GM21381 (cell line): ENCODE data around the gene TGFBR3.

ENCODE experiments used
- ATAC-seq: cut with Tn5 transposase; IDR thresholded peaks from one replicate; pipeline ENCODE4 v1.9.1; 2021; ENCODE audit warnings: mild to moderate bottlenecking, moderate library complexity; ENCODE audit not compliant: unreplicated experiment

The TGFBR3 gene

DNA sequence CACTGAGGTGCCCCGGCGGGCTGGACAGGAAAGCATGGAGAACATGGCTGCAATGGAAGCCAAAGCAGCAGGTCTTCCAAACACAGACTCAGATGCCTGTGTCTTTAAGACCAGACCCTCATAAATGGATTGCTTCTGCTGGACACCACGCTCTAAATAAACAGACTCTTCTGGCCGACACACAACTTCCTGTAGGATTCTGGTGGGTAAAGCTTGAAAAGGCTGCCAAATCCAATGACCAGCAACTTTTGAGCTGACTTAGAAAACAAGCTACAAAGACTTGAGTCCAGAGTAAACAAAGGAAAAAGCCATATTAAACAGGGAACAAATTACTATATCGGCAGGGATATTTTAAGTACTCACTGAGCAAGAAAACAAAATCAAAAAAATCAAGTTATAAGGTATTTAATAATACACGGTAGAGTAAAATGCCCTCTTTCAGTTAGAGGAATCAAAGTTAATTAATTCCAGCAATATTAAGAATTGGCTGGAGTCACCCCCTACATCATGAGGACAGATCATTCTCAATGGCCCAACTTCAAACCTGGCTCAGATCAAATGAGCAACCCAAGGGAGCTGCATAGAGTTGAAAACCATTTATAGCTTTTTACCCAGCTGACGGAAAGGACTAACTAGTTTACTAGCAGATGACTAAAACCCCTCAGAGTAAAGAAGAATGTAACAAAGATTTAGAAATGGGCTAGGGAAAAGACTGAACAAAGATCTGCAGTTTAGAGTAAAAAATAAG lies 102.4 kb downstream of the TGFBR3 start:
- ATAC-seq: no peak

DNA sequence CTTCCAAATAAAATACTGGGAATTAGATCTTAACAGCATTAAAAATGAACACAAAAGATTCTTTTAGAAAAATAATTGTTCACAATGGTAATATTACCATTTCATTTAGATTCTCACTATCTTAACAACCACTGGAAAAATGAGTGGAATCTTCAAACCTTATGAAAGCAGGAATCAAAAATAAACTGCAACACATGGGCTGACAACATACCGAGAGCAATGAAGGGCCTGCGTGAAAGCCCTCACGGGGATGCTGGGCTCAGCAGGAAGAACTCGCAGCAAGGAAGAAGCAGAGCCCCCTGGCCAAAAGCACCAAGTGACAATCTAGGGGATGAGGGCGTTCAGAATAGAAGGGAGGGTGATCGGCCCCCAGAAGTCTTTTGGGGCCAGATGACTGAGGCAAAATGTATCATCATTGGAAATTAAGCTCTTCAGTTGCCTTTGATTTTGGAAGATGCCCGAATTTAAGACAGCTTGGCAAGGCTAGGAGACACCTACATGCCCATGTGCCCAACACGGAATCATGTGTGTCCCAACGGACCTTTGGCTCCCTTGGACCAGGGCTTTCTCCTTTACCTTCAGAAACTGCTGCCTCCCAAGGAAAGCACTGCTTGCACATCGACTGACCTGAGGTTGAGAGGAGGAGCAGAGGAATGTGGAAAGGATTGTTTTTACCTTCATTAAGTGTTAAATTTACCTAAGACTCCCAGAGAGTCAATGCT lies 103.9 kb downstream of the TGFBR3 start:
- ATAC-seq: no peak

DNA sequence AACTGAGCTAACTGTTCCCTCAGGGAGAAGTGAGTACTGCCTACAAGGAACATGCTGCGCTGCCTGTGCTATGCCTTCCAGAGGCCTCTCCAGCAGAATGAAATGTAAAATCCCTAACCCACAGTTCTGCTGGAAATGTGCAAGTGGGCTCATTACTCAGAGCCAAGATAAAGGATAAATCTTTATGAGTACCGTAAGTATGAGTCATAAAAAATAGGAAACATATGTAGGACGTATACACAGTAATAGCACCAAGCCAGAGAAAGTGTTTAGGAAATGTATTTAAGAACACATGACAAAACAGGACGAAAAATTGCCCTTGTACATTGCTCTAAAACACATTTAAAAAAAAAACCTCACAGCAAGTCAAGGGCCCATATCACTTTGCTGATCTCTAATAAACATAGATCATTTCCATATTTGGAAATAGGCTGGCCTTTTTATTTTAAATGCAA lies 104.6 kb downstream of the TGFBR3 start:
- ATAC-seq: no peak

DNA sequence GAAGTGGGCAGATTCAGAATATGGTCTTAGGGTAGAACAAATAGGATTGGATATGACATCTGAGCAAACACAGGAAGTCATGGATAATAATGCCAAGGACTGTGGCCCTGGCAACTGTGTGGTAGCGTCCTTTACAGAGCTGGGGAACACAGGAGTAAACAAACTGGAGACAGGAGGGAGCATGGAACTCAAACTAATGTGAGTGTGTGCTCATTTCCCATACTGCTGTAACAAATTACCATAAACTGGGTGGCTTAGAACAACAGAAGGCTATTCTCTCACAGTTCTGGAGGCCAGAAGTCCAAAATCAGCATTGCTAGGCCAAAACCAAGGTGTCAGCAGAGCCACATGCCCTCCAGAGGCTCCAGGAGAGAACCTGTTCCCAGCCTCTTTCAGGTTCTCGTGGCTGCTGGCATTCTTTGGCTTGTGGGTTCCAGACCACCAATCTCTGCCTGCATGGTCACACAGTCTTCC lies 106.4 kb downstream of the TGFBR3 start:
- ATAC-seq: no peak

DNA sequence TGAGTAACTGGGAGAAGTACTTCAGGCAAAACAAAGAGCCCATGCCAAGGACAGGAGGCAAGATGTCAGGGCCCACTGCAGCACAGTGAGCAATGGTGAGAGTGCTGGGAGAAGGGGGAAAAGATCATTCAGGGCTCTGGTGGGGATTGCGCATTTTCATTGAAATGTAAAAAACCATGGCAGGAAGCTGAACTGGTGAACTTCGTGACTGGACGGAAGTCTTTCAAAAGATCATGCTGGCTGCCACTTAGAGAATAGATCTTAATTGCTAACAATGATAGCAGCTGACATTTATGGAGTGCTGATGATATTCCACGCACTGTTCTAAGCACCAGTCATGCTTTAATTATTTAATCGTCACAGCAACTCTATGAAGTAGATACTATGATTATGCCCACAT lies 107.0 kb downstream of the TGFBR3 start:
- no peak for ATAC-seq

DNA sequence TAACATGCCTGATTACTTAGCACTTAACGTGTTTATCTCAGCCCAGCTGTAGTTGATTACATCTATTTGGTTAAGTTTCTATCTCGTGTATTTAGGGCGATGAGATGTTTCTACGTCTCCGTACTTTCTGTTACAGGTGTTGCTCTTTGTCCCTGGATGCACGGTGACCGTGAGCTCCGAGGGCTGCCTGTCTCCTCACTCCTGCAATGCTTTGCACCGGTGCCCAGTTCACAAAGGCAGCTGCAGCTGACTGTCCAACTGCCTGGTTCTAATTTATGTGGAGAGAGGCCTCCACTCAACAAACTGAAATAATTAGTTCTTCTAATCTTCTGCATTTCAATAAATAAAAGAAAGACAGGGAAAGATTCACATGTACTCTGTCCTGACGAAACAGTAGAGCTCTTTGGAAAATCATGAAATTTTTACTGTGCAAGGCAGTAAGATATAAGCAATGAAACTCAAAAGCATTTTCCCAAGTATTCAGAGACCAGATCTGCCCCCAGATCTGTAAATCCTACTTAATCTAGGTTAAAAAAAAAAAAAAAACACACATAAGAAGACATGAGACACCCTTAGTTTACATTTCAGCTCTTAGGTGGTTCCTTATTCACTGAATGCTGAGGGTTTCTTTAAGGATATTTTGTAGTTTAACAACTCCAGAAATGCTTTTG lies 108.2 kb downstream of the TGFBR3 start:
- ATAC-seq: no peak

DNA sequence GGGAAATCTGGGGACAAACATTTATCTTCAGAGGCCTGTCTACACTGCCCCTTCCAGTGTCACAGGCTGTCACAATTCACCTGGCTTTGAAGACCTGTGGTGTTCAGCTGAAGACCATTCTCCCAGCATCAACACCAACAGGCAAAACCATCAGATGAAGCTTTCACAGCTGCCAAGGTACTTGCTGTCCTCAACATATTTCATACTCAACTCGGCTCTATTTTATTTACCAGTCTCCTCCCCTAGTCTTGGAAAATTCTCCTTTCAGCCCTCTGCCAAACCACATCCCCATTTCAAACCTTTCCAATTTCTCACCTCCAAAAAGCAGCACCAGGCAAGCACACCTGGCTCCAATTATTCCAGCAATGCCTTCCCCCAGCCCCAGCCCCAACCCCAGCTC lies 108.8 kb downstream of the TGFBR3 start:
- no peak for ATAC-seq

DNA sequence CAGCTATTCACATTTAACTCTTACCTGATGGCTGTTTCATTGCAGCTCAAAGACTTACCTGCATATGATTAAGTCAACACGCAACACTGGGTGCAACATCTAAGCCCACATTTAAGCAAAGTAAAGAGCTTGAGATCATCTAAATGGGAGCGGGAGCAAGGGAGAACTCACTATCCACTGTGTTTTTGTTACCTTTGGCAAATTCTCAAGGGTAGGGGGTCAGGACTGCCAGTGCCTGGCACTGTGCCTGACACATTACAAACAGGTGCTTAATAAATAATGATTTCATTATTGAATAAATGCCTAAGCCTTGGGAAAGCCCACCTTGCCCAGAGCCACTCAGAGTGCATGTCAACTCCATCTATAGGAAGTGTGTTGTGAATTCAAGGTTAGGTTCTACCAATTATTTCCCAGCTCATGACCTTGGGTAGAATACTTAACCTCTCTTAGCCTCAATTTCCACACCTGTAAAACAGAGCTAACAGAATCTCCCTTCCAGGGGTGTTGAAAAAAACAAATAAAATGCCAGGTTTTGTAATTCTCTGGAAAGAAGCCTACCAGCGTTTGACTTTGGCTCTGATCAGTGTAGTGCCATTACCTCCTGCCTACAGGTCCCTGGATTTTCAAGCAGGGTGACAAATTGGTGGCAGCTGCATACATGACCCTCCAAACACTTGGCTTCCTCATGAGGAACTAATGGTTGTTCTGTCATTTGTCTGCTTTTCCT lies 109.7 kb downstream of the TGFBR3 start:
- no peak for ATAC-seq

DNA sequence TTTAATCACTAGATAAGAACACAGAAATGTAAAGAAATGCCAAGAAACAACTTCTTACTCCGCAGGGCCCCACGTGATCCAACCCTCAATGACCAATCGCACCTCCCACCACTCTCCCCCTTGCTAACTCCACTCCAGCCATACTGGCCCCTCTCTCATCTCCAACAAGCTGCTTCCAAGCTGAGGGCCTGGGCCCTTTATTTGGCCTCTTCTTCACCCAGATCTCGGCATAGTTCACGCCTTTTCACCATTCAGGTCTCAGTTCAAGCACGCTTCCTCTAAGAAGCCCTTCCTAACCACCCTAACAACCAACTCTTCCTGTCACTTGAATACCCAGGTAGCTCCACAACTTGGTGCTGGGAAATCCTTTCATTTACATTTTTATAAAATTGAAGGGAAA lies 110.7 kb downstream of the TGFBR3 start:
- ATAC-seq: no peak

DNA sequence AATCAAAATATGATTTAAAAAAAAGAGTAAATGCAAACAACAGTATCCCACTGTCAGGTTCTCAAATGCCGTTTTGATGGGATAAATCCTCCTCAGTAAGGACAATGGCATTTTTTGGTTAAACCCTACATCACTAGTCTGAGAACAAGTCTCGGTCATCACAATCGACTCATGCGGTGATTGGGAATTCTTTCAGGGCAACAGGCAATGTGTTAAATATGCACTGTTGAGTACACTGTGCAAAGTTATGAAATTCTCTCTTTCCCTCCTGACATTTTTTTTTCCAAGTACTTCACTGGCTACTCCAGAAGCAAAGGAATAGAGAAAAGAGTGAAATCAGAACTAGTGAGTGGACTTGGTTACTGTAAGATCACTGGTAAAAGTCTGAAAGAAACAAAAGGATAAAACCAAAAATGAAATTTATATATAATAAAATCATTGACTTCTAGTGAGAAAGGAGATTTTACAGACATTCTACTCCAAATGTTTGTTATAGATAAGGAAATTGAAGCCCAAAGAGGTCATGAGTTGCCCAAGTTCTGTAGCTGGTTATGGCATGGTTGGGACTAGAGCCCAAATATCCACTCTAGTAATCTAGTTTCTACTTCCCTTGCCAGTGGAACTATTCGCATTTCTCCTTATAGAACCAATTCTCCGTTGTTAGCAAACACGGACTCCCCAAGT lies 111.3 kb downstream of the TGFBR3 start:
- no peak for ATAC-seq

DNA sequence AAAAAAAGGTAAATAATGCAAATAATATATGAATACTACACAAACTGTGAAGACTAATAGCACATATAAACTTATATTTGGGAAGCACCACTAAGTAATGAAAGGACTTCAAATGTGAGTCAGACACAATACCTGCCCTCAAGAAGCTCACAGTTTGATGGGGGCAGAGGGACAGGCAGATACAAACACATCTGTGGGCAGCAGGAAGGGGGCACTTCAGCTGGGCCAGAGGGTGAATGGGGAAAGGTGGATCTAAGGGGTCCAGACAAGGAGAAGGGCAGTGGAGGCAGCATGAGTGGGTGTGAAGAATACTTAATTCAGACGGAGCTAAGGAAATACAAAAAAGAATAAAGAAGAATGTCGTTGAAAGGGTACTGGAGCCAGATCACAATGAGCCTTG lies 114.2 kb downstream of the TGFBR3 start:
- no peak for ATAC-seq

DNA sequence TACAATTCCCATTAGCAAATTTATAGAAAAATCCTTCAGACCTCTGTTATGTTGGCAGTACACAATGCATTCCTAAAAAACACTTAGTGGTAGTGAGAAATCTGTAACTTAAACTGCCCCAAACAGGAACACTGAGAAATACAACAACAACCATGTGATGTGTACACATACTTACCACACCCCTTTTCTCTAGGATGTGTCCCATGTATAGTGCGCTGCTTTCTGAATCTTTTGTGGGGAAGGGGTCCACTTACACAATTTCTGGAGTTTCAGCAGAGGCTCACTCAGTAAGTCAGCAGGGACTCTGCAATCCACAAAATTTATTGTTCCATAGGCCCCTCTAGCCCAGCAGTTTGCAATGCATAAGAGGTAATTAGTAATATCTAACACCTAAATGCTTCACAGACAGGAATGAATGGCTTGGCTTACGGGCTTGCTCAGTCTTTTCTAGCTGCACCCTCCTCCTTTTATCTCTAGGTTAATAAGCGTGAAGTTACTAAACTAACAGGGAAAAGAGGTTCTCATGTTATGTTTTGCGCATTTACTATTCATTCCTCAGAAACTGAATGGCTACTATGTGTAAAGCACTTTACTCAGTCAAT lies 115.2 kb downstream of the TGFBR3 start:
- ATAC-seq: no peak

DNA sequence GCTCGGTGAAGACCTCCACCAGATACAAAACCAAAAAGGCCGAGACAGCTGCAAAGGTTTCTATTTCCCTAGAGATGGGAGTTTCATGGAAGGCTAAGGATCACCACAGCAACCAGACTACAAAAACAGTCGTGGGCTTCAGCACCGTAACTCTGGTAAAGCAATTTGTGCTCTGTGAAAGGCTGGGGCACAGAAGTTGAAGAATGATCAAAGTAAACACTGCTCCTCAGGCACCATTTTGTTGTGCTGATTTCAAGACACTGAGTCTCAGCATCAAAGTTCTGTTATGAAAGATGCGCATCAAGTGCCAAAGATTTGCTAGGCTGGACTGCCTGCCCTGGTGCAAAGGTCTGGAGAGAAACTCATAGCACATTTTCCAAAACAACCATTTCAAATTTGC lies 116.2 kb downstream of the TGFBR3 start:
- ATAC-seq: no peak

DNA sequence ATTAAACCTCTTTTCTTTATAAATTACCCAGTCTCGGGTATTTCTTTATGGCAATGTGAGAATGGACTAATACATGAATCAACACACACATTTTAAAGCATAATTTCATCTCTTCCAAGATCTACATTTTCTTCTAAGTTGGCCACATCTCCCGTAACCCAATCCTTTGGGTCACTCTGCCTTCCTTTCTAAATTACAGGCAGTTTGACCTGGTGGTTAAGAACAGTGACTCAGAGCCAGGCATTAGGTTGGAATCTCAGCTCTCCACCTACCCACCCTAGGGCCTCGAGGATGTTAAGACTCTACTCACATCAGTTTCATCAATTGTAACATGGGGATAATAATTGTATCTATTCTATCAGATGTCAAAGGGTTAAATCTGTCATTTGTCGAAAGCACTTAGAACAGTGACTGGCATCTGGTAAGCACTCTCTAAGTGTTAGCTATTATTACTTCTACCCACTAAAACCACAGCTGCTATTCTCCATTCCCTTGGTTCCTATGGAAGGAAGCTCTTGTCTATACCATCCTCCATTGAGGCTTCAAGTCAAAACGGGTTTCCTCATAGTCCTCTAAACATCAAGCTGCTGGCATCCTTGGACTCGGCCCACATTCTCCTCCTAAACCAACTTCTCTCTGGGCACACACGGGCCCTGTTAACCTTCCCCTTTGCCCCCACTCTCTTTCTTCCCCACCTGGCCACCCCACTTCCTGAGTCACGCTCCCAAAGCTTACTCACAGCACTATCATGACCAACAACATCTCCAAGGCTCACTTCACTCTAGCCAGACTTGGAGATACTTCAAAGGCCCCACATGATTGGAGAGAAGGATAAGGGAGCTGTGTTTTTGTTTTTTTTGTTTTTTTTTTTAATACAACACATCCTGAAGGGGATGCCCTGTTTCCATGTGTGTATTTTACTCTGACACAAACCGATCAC lies 116.9 kb downstream of the TGFBR3 start:
- no peak for ATAC-seq

DNA sequence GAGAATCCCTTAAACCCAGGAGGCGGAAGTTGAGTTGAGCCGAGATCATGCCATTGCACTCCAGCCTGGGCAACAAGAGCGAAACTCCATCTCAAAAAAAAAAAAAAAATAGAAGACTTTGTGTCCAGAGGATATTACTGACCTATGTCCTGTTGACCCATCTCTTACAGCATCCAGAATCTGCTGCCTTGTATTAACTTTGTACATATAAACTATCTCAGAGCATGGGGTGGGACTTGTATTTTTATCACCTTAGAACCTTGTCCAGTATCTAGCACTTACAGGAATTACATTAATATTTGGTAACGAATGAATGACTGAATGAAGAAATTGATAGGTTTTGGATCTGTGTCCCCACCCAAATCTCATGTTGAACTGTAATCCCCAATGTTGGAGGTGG lies 117.8 kb downstream of the TGFBR3 start:
- no peak for ATAC-seq

DNA sequence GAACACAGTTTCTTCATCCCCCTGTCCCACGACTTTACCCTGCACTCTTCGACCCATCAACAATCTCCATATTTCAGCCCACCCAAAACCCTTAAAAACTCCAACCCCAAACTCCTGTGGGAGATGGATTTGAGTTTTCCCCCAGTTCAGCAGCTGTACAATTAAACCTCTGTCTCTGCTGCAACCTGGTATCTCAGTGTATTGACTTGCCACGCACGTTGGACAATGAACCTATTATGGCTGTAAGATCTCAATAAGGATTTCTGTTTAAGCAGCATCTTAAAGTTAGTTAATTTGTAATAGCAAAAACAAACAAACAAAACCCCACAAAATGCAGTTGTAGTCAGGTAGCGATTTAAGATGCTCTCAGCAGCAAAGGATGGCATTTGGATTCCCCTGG lies 119.1 kb downstream of the TGFBR3 start:
- no peak for ATAC-seq

DNA sequence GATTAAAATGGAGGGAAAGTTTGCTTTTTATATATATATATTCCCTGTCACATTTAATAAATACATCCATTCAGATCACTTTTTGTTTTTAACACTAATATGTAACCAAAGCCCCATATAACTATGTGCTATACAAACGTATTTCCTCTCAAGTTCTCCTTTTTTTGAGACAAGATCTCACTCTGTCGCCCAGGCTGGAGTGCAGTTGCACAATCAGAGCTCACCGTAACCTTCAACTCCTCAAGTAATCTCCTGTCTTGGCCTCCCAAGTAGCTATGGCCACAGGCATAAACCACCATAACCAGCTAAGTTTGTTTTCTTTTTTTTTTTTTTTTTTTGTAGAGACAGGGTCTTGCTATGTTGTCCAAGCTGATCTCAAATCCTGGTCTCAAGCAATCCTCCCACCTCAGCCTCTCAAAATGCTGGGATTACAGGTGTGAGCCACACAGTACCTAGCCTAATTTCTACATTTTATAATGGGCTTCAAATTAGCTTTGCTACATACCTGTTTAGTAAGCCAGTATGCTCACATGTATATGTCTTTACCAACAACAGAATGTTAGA lies 120.0 kb downstream of the TGFBR3 start:
- ATAC-seq: no peak

DNA sequence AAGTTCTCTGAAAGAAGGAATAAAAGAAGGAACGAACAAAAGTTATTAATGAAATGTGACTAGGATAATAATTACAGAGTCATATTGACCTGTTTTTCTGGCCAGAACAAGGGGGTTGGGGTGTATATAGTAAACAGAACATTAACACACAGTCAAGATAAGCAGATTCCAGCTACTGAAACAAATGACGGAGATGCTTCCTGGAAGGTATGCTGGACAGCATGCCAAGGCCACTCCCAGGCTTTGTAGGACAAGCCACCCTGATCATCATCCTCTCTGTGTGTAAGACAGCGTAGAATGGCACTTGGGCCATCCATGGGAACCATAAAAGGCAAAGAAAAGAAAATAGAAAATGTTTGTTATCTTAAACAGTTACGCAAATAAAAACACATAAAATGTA lies 120.7 kb downstream of the TGFBR3 start:
- ATAC-seq: no peak
